Fibroblast of skin of scalp (primary cell): ENCODE measurements around the gene NOPCHAP1.
"Not testable (repeated sequence)": the region's sequence is repeated elsewhere in the genome, so short reads cannot be mapped to it uniquely, and the experiment has no call there.

ENCODE experiments used
- DNase-seq: peaks from one replicate; pipeline ENCODE4 v3.0.0-alpha.2; 2013

NOPCHAP1 gene

GRCh38 chr12:104964856-104965205 lies 21.3 kb upstream of the NOPCHAP1 start:
- no peak for DNase-seq

GRCh38 chr12:104966677-104967076 lies 19.4 kb upstream of the NOPCHAP1 start:
- DNase-seq: no peak

- no peak for DNase-seq
Measured at GRCh38 chr12:104969343-104969742, 16.8 kb upstream of the NOPCHAP1 start.

GRCh38 chr12:104971306-104971705 lies 14.8 kb upstream of the NOPCHAP1 start:
- no peak for DNase-seq

GRCh38 chr12:104973250-104973649 lies 12.9 kb upstream of the NOPCHAP1 start:
- no peak for DNase-seq

GRCh38 chr12:104974626-104975290 lies 11.4 kb upstream of the NOPCHAP1 start:
- peak; percentile 80 for DNase-seq

- DNase-seq: peak; percentile 78
Measured at GRCh38 chr12:104975587-104976343, 10.4 kb upstream of the NOPCHAP1 start.

GRCh38 chr12:104976703-104977102 lies 9.4 kb upstream of the NOPCHAP1 start:
- no peak for DNase-seq

GRCh38 chr12:104977688-104978087 lies 8.4 kb upstream of the NOPCHAP1 start:
- DNase-seq: not testable (repeated sequence)

GRCh38 chr12:104985206-104985605 lies 910 bp upstream of the NOPCHAP1 start:
- no peak for DNase-seq

GRCh38 chr12:104990950-104991349 lies 4.8 kb downstream of the NOPCHAP1 start:
- DNase-seq: no peak

GRCh38 chr12:104991565-104992128 lies 5.5 kb downstream of the NOPCHAP1 start:
- DNase-seq: no peak

GRCh38 chr12:104994336-104994735 lies 8.2 kb downstream of the NOPCHAP1 start:
- no peak for DNase-seq

- DNase-seq: no peak
Measured at GRCh38 chr12:104997541-104997940, 11.4 kb downstream of the NOPCHAP1 start.

- DNase-seq: no peak
Measured at GRCh38 chr12:104998423-104999346, 12.6 kb downstream of the NOPCHAP1 start.

GRCh38 chr12:104999347-104999685 lies 13.2 kb downstream of the NOPCHAP1 start:
- DNase-seq: no peak

- DNase-seq: no peak
Measured at GRCh38 chr12:105001476-105001875, 15.4 kb downstream of the NOPCHAP1 start.

GRCh38 chr12:105013892-105014291 lies 27.8 kb downstream of the NOPCHAP1 start:
- peak; percentile 66 for DNase-seq

GRCh38 chr12:105014603-105015002 lies 28.5 kb downstream of the NOPCHAP1 start:
- DNase-seq: no peak

- DNase-seq: no peak
Measured at GRCh38 chr12:105015543-105015942, 29.4 kb downstream of the NOPCHAP1 start.

- DNase-seq: no peak
Measured at GRCh38 chr12:105018012-105018411, 31.9 kb downstream of the NOPCHAP1 start.

- no peak for DNase-seq
Measured at GRCh38 chr12:105018776-105019175, 32.7 kb downstream of the NOPCHAP1 start.
